ENCODE data around the gene DNAJC3.

- TF ChIP-seq CTCF (IDR thresholded peaks at IDR 0.05; ENCODE audit: low read depth, low read length, missing input control), result no peak
- TF ChIP-seq ATF3 (IDR thresholded peaks at IDR 0.05), result no peak
- TF ChIP-seq GABPA (IDR thresholded peaks at IDR 0.05 in 1 of 2, conservative IDR thresholded peaks at IDR 0.05 in 1 of 2), result no peak
- TF ChIP-seq, protein P1, sequence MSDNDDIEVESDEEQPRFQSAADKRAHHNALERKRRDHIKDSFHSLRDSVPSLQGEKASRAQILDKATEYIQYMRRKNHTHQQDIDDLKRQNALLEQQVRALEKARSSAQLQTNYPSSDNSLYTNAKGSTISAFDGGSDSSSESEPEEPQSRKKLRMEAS (IDR thresholded peaks at IDR 0.05), result no peak
- no peak for TF ChIP-seq JUND (IDR thresholded peaks at IDR 0.05)
Observed at GRCh38 chr13:95671597-95671996, 5.3 kb upstream of the DNAJC3 start.

Data from liver (tissue), 3 donors.